Epithelial cell of proximal tubule (primary cell): ENCODE results near the gene PRMT5. TPM values are rescaled to one million over a fixed set of nuclear protein-coding genes. Genes with fewer than 3 reads are reported as not detected.
A peak's percentile ranks its signal among the peaks of the same experiment; 100 is the strongest.
"Not testable (repeated sequence)": the region's sequence is repeated elsewhere in the genome, so short reads cannot be mapped to it uniquely, and the experiment has no call there.

Source experiments
- DNase-seq: peaks from one replicate; pipeline ENCODE4 v3.0.0-alpha.2; 2011; ENCODE audit warnings: low read depth
- H3K4me3 ChIP-seq: 2 replicates; pipeline ENCODE4 v1.5.1; 2011; ENCODE audit warnings: low read depth, mild to moderate bottlenecking, low read length
- CTCF ChIP-seq: conservative IDR thresholded peaks from 2 replicates; pipeline ENCODE4 v1.5.1; 2012; ENCODE audit warnings: low read depth, mild to moderate bottlenecking, low read length
- total RNA-seq: library from RNA; depleted of rRNA; stranded (reverse); fragments of >200 nt; gene quantifications from 2 replicates; pipeline ENCODE4 v1.2.3, GENCODE V29; 2015

The PRMT5 gene
- total RNA-seq, 1 donor from 2014 or later: 70.5 TPM

- TF ChIP-seq CTCF: no peak
- H3K4me3 ChIP-seq: peak overlapping the region; percentile 85
- DNase-seq: no peak
Observed at GRCh38 chr14:22955702-22956569, 26.8 kb upstream of the PRMT5 start.

- no peak overlapping the region for H3K4me3 ChIP-seq
- DNase-seq: no peak
- TF ChIP-seq CTCF: no peak
Observed at GRCh38 chr14:22952418-22952817, 23.2 kb upstream of the PRMT5 start.

GRCh38 chr14:22951795-22952194 lies 22.6 kb upstream of the PRMT5 start:
- not testable (repeated sequence) for H3K4me3 ChIP-seq, DNase-seq

GRCh38 chr14:22945642-22946041 lies 16.5 kb upstream of the PRMT5 start:
- no peak overlapping the region for H3K4me3 ChIP-seq
- no peak for DNase-seq
- TF ChIP-seq CTCF: no peak

GRCh38 chr14:22939684-22940083 lies 10.5 kb upstream of the PRMT5 start:
- DNase-seq: no peak
- H3K4me3 ChIP-seq: no peak overlapping the region
- TF ChIP-seq CTCF: no peak

GRCh38 chr14:22935156-22935555 lies 6.0 kb upstream of the PRMT5 start:
- DNase-seq: no peak
- no peak for TF ChIP-seq CTCF
- no peak overlapping the region for H3K4me3 ChIP-seq

- no peak for DNase-seq
- TF ChIP-seq CTCF: no peak
- no peak overlapping the region for H3K4me3 ChIP-seq
Observed at GRCh38 chr14:22932146-22932545, 3.0 kb upstream of the PRMT5 start.
